Heart left ventricle (tissue), 16 donors: ENCODE data around the gene ITSN1. TPM values are rescaled to one million over a fixed set of nuclear protein-coding genes. Genes with fewer than 3 reads are reported as not detected.

ENCODE experiments used
- ATAC-seq, 4 donors: fragments of 200-7000 bp; cut with Tn5 transposase; one replicate each; pipeline ENCODE4 v1.9.1; 2020 to 2022; ENCODE audit warnings: moderate library complexity in 4 of 4, mild to moderate bottlenecking in 3 of 4, moderate number of reproducible peaks in 1 of 4
- DNase-seq, 5 donors: peaks; one replicate each; pipeline ENCODE4 v3.0.0-alpha.2; 2020
- H3K27ac ChIP-seq, 12 donors: fragments of 200-600 bp; sonication (generic) in 4 of 12; one replicate each; pipeline versions ENCODE4 v1.5.0 to v1.8.0; 2016 to 2022; ENCODE audit warnings: mild to moderate bottlenecking in 2 of 12
- H3K27me3 ChIP-seq, 9 donors: fragments of 200-600 bp; sonication (generic) in 2 of 9; one replicate each; pipeline versions ENCODE4 v1.5.1 to v1.8.0; 2016 to 2022; ENCODE audit warnings: mild to moderate bottlenecking in 3 of 9
- H3K36me3 ChIP-seq, 9 donors: fragments of 200-600 bp; sonication (generic) in 2 of 9; one replicate each; pipeline versions ENCODE4 v1.5.0 to v1.8.0; 2018 to 2022; ENCODE audit warnings: mild to moderate bottlenecking in 2 of 9
- H3K4me1 ChIP-seq, 12 donors: fragments of 200-600 bp; sonication (generic) in 4 of 12; one replicate each; pipeline versions ENCODE4 v1.5.0 to v1.8.0; 2016 to 2022; ENCODE audit warnings: mild to moderate bottlenecking in 3 of 12
- H3K4me3 ChIP-seq, 12 donors: fragments of 200-600 bp; sonication (generic) in 4 of 12; one replicate each; pipeline versions ENCODE4 v1.5.0 to v1.8.0; 2017 to 2022; ENCODE audit warnings: mild to moderate bottlenecking in 9 of 12, moderate library complexity in 4 of 12
- H3K9me3 ChIP-seq, 12 donors: fragments of 200-600 bp; sonication (generic) in 4 of 12; one replicate each; pipeline versions ENCODE4 v1.5.0 to v1.8.0; 2016 to 2022; ENCODE audit warnings: mild to moderate bottlenecking in 1 of 12
- POLR2A ChIP-seq, 2 donors: fragments of 450-650 bp; IDR thresholded peaks; one replicate each; pipeline ENCODE4 v1.6.1; 2017; ENCODE audit warnings: antibody characterized with exemption in 2 of 2, mild to moderate bottlenecking in 2 of 2, moderate library complexity in 2 of 2
- WGBS, 4 donors: extraction: QIAGEN DNeasy Blood & Tissue Kit in 2 of 4; methylation state at CpG; one replicate each; pipeline versions ENCODE4 v1.1.5 to v1.1.7; 2013 to 2018; 5-methylcytosine and 5-hydroxymethylcytosine counted together
- intact Hi-C, 10 donors: fragments of 100-400 bp; cut with DNase I; formaldehyde crosslinking; loops; one replicate each; pipeline versions ENCODE4 v1.11.1 to v1.14.2; 2022
- polyA plus RNA-seq, 2 donors: library from polyadenylated mRNA; stranded (reverse); fragments of 200-250 nt; gene quantifications; one replicate each; pipeline ENCODE4 v1.2.3, GENCODE V29; 2013
- total RNA-seq, 9 donors: library from RNA; depleted of rRNA in 2 of 9; stranded (reverse); fragments of >200 nt in 2 of 9; fragmentation: NEBNext Ultra II Directional in 3 of 9; extraction: Animal tissue kit (Norgen Biotek cat#: 25700) in 3 of 9; gene quantifications; one replicate each; pipeline versions ENCODE4 v1.1.0 to v1.2.4, GENCODE V29; 2016 to 2023
- TF ChIP-seq, protein P1 (sequence below), 12 donors: fragments of 200-600 bp; sonication (generic) in 4 of 12; IDR thresholded peaks; one replicate each; pipeline versions ENCODE4 v1.5.0 to v1.8.0; 2018 to 2022; ENCODE audit warnings: antibody characterized with exemption in 12 of 12, mild to moderate bottlenecking in 5 of 12
- donor health status: ischemic (EF 13 %, LVEDD 7.1; RV severe dilation, severe dysfunction).
- donor health status: healthy with polysubstance abuse.
- donor health status: DM: no; HTN: yes; CAD: no.
- donor health status: DM: no; HTN: no; CAD: no.
- donor health status: ischemic (EF 25% LVEDD 6.9; RV normal size, moderate dysfunction).
- donor health status: ischemic (EF 25% LVEDD 5.7; RV mildly dilated, moderate dysfunction).
- donor health status: healthy.
- donor health status: DM: yes; HTN: yes; CAD: no.
- donor health status: ischemic (EF 35%, LVEDD 5.7; RV mildly dilated, moderate dysfunction).
- donor health status: nonischemic (EF 11% LVEDD 7.7; RV severe dilation, severe dysfunction).
- donor health status: DM: yes; HTN: yes; CAD: no.
- donor health status: PGD.
- donor health status: ischemic (EF 29% LVEDD 5.4; RV normal size, mild dysfunction).
- donor health status: nonischemic (EF 23%, LVEDD 6.1; RV moderate dilation, normal function).

Gene ITSN1
- total and polyA plus RNA-seq, 11 donors = 17.2 to 51.5 (median 34.0) TPM

DNA sequence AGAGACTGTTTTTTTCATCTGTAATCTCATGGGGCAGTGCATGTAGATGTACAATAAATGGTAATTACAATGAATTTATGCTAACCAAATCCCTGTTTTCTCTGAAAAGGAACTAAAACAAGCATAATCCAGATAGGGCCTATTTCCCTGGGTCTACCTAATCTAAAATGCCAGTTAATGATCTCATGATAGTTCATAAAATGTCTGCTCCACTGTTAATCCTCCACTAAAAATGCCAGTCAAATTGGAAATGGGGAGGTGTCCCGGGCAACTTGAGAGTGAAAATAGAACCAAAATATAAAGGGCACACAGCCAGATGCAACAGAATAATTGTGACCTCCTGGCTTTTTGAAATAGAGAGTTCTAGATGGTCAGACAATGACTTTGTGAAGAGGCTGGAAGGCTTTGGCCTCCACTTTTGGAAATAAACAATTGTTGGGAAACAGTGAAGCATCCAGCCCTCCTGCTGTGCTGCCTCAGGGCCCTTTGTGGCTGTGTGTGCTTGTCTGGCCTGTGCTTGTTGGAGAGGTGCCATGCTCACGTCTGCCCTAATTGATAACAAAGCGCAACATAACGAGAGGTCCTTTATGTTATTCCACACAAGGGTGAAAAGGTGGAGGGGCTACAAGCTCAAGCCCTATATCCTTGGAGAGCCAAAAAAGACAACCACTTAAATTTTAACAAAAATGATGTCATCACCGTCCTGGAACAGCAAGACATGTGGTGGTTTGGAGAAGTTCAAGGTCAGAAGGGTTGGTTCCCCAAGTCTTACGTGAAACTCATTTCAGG, 175.6 kb downstream of the ITSN1 start:
- intact Hi-C loops = no loop called here
- peak overlapping the region in 1 of 12 donors; percentile 15 for H3K27ac ChIP-seq
- H3K4me3 ChIP-seq = no peak overlapping the region
- peaks cover 0 to 49% (median 0%) of the 10 kb centered on the region in 12 donors for H3K4me1 ChIP-seq
- 72 to 78% (median 73%) methylated on average over 6 of the region's 6 CpGs for WGBS, 4 donors
- peak in 2 of 4 donors; percentile 38 to 46 for ATAC-seq
- no peaks in the 10 kb centered on the region for H3K27me3 ChIP-seq
- TF ChIP-seq, protein P1, sequence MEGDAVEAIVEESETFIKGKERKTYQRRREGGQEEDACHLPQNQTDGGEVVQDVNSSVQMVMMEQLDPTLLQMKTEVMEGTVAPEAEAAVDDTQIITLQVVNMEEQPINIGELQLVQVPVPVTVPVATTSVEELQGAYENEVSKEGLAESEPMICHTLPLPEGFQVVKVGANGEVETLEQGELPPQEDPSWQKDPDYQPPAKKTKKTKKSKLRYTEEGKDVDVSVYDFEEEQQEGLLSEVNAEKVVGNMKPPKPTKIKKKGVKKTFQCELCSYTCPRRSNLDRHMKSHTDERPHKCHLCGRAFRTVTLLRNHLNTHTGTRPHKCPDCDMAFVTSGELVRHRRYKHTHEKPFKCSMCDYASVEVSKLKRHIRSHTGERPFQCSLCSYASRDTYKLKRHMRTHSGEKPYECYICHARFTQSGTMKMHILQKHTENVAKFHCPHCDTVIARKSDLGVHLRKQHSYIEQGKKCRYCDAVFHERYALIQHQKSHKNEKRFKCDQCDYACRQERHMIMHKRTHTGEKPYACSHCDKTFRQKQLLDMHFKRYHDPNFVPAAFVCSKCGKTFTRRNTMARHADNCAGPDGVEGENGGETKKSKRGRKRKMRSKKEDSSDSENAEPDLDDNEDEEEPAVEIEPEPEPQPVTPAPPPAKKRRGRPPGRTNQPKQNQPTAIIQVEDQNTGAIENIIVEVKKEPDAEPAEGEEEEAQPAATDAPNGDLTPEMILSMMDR (IDR thresholded peaks at IDR 0.05) = no peak
- no peak for TF ChIP-seq POLR2A (IDR thresholded peaks at IDR 0.05)
- H3K9me3 ChIP-seq = no peaks in the 10 kb centered on the region
- no peak for DNase-seq
- H3K36me3 ChIP-seq = peaks cover 0 to 82% (median 40%) of the 10 kb centered on the region in 9 donors

DNA sequence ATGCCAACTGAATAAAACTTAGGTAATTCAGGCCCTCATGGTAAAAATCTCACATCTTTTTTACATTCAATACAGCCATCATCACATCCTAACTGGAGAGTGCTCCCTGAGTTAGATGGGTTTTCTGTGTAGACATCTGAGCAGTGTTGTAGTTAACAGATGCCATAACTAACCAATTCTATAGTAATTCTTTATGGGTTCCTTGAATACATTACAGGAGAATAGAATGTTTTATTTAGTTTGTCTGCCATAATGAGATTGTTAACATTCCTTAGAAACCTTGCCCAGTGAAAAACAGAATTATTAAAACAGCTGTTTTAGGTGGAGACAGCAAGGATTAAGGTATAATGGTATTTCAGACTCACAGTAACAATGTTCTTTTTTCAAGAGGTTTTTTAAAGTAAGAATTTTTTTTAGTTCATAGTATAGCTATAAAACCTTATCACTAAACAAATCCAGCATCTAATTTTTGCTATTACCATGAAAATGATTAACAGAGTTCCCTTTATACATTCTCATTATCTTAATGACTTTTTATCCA, 178.0 kb downstream of the ITSN1 start:
- intact Hi-C loops = loop anchor here in 3 of 10 donors (10.0 kb wide), 1 partner anchor 175 kb away; the partner anchor contains the start of genes CRYZL1 (in 3 of the 3) and ITSN1 (in 3 of the 3)
- H3K27ac ChIP-seq = no peak overlapping the region
- DNase-seq (no peak), ATAC-seq (no peak)
- H3K27me3 ChIP-seq = no peaks in the 10 kb centered on the region
- no peak overlapping the region for H3K4me3 ChIP-seq
- peaks cover 0 to 29% (median 3%) of the 10 kb centered on the region in 12 donors for H3K4me1 ChIP-seq
- H3K36me3 ChIP-seq = peaks cover 0 to 74% (median 42%) of the 10 kb centered on the region in 9 donors
- H3K9me3 ChIP-seq = no peaks in the 10 kb centered on the region
- TF ChIP-seq POLR2A (IDR thresholded peaks at IDR 0.05) = no peak

DNA sequence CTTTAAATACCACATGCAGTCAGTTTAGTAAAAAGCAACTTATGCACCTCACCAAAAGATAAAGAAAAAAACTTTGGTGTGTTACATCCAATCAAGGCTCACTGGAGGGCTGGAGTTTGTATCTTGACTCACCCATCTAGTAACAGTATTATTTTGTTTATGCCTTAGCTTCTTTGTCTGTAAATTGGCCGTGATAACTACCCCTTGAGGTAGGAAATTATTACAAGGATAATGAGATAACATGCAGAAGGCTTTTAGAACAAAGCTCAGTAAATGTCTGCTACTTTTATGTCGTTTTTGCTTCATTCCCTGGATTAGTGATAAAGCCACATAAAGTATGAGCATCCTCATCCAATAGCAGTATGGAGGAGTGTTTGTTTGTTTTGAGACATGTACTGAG, 178.5 kb downstream of the ITSN1 start:
- H3K27ac ChIP-seq = no peak overlapping the region
- H3K4me1 ChIP-seq = peaks cover 0 to 24% (median 4%) of the 10 kb centered on the region in 12 donors
- no peak for DNase-seq
- no peak for ATAC-seq
- H3K4me3 ChIP-seq = no peak overlapping the region
- WGBS, 4 donors = 43 to 83% (median 52%) methylated on average over 2 of the region's 2 CpGs
- H3K36me3 ChIP-seq = peaks cover 0 to 69% (median 42%) of the 10 kb centered on the region in 9 donors
- H3K27me3 ChIP-seq = no peaks in the 10 kb centered on the region
- TF ChIP-seq POLR2A (IDR thresholded peaks at IDR 0.05) = no peak
- TF ChIP-seq, protein P1 (IDR thresholded peaks at IDR 0.05) = no peak
- intact Hi-C loops = loop anchor here in 3 of 10 donors (10.0 kb wide), 1 partner anchor 176 kb away; the partner anchor contains the start of genes CRYZL1 (in 3 of the 3) and ITSN1 (in 3 of the 3)
- H3K9me3 ChIP-seq = no peaks in the 10 kb centered on the region

DNA sequence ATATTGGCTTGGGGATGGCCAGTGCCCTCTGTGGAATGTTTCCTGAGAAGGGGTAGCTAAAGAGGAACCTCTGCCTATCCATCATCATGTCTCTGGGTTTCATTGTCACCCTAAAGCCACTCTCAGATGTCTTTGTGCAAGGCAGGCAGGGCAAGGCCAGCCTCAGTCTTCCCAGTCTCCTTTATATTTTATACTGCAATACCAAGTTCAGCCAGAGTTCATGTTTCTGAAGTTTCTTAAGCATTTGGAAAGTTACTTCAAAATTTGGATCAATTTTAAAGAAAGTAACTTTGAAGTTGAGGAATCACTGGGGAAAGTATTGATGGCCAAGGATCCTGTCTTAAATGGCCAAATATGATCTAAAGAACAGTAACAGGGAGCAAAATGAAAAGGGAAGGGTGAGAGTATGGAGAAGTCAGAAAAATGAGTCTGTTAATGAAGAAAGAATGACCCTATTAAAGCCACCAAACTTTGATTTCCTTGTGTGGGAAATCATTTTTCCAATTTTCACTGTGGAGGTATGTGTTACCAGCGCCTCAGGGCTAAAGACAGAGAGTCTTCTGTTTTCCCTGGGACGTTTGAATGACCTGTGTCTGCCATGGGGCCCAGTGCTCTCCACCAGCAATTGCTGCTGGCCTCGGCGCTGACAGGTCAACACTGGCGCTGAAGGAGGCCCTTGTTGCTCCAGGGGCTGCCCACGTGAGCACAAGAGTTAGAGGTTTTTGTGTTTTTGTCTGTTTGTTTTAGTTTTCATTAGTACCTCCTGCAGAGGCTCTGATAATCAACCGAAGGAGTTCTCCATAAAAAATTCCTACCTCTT, 179.4 kb downstream of the ITSN1 start:
- no peak overlapping the region for H3K4me3 ChIP-seq
- no peak for ATAC-seq
- DNase-seq = no peak
- no peaks in the 10 kb centered on the region for H3K27me3 ChIP-seq
- WGBS, 4 donors = 74 to 85% (median 79%) methylated on average over 7 of the region's 7 CpGs
- H3K9me3 ChIP-seq = no peaks in the 10 kb centered on the region
- peaks cover 0 to 60% (median 39%) of the 10 kb centered on the region in 9 donors for H3K36me3 ChIP-seq
- TF ChIP-seq POLR2A (IDR thresholded peaks at IDR 0.05) = no peak
- TF ChIP-seq, protein P1 (IDR thresholded peaks at IDR 0.05) = peak in 1 of 12 donors; percentile 28
- intact Hi-C loops = loop anchor here in 3 of 10 donors (10.0 kb wide), 1 partner anchor 177 kb away; the partner anchor contains the start of genes CRYZL1 (in 3 of the 3) and ITSN1 (in 3 of the 3)
- H3K27ac ChIP-seq = no peak overlapping the region
- peaks cover 0 to 26% (median 4%) of the 10 kb centered on the region in 12 donors for H3K4me1 ChIP-seq
